Suprapubic skin (tissue), 4 donors: ENCODE results near the gene CEP295NL. TPM values are rescaled to one million over a fixed set of nuclear protein-coding genes. Genes with fewer than 3 reads are reported as not detected.

ENCODE experiments used
- total RNA-seq, 4 donors: library from RNA; depleted of rRNA; stranded (reverse); fragments of >200 nt; gene quantifications; one replicate each; pipeline ENCODE4 v1.1.0, GENCODE V29; 2016

The CEP295NL gene
- total RNA-seq, 4 donors from 2014 or later, result 2.4 to 11.1 (median 3.5) TPM

Other genes starting within 250 kb of the CEP295NL start
- 10 to 100 TPM; 57.6 to 88.6 (median 74.9) TPM for gene CYTH1, start 120.9 kb downstream of the CEP295NL start, total RNA-seq
- gene USP36, start 62.4 kb downstream of the CEP295NL start, total RNA-seq, result 100 to 1,000 TPM in 1 of 4 donors, 10 to 100 TPM in 3; 60.1 to 118 (median 74.4) TPM
- gene TIMP2, start 22.2 kb upstream of the CEP295NL start, total RNA-seq, result 100 to 1,000 TPM in 1 of 4 donors, 10 to 100 TPM in 3; 48.4 to 114 (median 76.0) TPM
- gene LGALS3BP, start 76.7 kb upstream of the CEP295NL start, total RNA-seq, result 100 to 1,000 TPM in 2 of 4 donors, 10 to 100 TPM in 2; 70.2 to 162 (median 105) TPM
- 10 to 100 TPM; 21.8 to 37.4 (median 30.1) TPM for gene CANT1, start 106.6 kb upstream of the CEP295NL start, total RNA-seq
- 10 to 100 TPM; 15.7 to 38.1 (median 23.5) TPM for gene C1QTNF1, start 121.0 kb upstream of the CEP295NL start, total RNA-seq
- 10 to 100 TPM; 20.6 to 87.6 (median 38.4) TPM for gene ENGASE, start 171.6 kb upstream of the CEP295NL start, total RNA-seq